ENCODE data around the gene TMEM235.

GRCh38 chr17:78223061-78223460 lies 8.4 kb upstream of the TMEM235 start:
- TF ChIP-seq SUZ12 (IDR thresholded peaks at IDR 0.05) (no peak), SP1 (IDR thresholded peaks at IDR 0.05) (no peak), FOXA1 (IDR thresholded peaks at IDR 0.05) (no peak), FOXM1 (IDR thresholded peaks at IDR 0.05; ENCODE audit: borderline replicate concordance) (no peak), BHLHE40 (IDR thresholded peaks at IDR 0.05; ENCODE audit: borderline replicate concordance) (no peak), ELF4 (IDR thresholded peaks at IDR 0.05) (no peak)
- TF ChIP-seq, protein P1, sequence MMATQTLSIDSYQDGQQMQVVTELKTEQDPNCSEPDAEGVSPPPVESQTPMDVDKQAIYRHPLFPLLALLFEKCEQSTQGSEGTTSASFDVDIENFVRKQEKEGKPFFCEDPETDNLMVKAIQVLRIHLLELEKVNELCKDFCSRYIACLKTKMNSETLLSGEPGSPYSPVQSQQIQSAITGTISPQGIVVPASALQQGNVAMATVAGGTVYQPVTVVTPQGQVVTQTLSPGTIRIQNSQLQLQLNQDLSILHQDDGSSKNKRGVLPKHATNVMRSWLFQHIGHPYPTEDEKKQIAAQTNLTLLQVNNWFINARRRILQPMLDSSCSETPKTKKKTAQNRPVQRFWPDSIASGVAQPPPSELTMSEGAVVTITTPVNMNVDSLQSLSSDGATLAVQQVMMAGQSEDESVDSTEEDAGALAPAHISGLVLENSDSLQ (IDR thresholded peaks at IDR 0.05) = no peak
